Measurements from ENCODE around the gene ZFP14.
"Not testable (repeated sequence)": the region's sequence is repeated elsewhere in the genome, so short reads cannot be mapped to it uniquely, and the experiment has no call there.

DNA sequence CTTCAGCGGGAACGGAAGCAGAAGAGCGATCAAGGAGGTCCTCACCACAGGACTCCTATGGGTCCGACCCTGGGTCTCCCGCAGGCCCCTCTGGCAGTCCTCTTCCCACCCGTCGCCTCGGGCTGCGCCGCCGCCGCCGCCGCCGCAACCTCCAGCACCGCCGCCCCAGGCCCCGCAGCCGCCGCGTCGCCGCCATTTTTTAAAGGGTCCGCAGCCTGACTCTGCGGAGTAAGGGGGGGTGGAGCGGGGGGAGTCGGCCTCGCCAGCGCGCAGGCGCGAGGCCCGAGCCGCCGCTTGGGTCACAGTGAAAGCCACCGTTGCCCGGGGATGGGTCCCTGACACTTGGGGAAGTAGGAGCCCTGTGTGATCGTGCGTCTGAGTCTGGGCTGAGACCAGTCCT lies 69.7 kb downstream of the ZFP14 start:
- TF ChIP-seq, protein P1, sequence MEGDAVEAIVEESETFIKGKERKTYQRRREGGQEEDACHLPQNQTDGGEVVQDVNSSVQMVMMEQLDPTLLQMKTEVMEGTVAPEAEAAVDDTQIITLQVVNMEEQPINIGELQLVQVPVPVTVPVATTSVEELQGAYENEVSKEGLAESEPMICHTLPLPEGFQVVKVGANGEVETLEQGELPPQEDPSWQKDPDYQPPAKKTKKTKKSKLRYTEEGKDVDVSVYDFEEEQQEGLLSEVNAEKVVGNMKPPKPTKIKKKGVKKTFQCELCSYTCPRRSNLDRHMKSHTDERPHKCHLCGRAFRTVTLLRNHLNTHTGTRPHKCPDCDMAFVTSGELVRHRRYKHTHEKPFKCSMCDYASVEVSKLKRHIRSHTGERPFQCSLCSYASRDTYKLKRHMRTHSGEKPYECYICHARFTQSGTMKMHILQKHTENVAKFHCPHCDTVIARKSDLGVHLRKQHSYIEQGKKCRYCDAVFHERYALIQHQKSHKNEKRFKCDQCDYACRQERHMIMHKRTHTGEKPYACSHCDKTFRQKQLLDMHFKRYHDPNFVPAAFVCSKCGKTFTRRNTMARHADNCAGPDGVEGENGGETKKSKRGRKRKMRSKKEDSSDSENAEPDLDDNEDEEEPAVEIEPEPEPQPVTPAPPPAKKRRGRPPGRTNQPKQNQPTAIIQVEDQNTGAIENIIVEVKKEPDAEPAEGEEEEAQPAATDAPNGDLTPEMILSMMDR (IDR thresholded peaks at IDR 0.05) = not testable (repeated sequence)
- not testable (repeated sequence) for TF ChIP-seq POLR2A (IDR thresholded peaks at IDR 0.05)

Data from adrenal gland (tissue), 5 donors.